ENCODE measurements around the gene ADO.

DNA sequence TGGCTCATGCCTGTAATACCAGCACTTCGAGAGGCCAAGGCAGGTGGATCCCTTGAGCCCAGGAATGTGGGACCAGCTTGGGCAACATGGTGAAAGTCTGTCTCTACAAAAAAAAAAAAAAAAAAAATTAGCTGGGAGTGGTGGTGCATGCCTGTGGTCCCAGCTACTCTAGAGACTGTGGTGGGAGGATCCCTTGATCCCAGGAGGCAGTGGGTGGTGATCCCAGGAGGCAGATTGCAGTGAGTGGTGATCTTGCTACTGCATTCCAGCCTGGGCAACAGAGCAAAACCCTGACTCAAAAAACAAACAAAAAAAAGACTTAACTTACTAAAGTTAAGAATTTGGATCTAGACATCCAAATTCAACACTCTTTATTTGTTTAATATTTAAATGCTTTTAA, 10.2 kb upstream of the ADO start:
- TF ChIP-seq, protein P1, sequence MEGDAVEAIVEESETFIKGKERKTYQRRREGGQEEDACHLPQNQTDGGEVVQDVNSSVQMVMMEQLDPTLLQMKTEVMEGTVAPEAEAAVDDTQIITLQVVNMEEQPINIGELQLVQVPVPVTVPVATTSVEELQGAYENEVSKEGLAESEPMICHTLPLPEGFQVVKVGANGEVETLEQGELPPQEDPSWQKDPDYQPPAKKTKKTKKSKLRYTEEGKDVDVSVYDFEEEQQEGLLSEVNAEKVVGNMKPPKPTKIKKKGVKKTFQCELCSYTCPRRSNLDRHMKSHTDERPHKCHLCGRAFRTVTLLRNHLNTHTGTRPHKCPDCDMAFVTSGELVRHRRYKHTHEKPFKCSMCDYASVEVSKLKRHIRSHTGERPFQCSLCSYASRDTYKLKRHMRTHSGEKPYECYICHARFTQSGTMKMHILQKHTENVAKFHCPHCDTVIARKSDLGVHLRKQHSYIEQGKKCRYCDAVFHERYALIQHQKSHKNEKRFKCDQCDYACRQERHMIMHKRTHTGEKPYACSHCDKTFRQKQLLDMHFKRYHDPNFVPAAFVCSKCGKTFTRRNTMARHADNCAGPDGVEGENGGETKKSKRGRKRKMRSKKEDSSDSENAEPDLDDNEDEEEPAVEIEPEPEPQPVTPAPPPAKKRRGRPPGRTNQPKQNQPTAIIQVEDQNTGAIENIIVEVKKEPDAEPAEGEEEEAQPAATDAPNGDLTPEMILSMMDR (IDR thresholded peaks at IDR 0.05), result no peak
- no peak for TF ChIP-seq POLR2A (IDR thresholded peaks at IDR 0.05; ENCODE audit: low read depth)

All from esophagus muscularis mucosa (tissue), 3 donors.